Fibroblast of lung (primary cell): ENCODE measurements around the gene KCNH2.

Source experiments
- CTCF ChIP-seq, 2 donors: IDR thresholded peaks in 1 of 2; conservative IDR thresholded peaks in 1 of 2; 1 replicate in 1 of 2; 2 replicates in 1 of 2; pipeline ENCODE4 v1.5.1; 2011 to 2012; ENCODE audit warnings: low read length in 2 of 2, control low read depth in 1 of 2, inconsistent platforms in 1 of 2, low read depth in 1 of 2, mild to moderate bottlenecking in 1 of 2
- EZH2 ChIP-seq: IDR thresholded peaks from 2 replicates; pipeline ENCODE4 v1.5.1; 2012; ENCODE audit warnings: low read length, control low read depth, mild to moderate bottlenecking; ENCODE audit errors: missing control alignments

- TF ChIP-seq CTCF (conservative IDR thresholded peaks at IDR 0.05 in 1 of 2, IDR thresholded peaks at IDR 0.05 in 1 of 2; ENCODE audit: low read depth in 1 of 2, low read length in 2 of 2): peak; percentile 69 to 87
- peak; percentile 46 for TF ChIP-seq EZH2
Measured at GRCh38 chr7:150986099-150986512, 8.0 kb upstream of the KCNH2 start.
